ENCODE data around the gene NAA16.

- TF ChIP-seq CTCF (IDR thresholded peaks at IDR 0.05) (no peak), EZH2 (IDR thresholded peaks at IDR 0.05; ENCODE audit: borderline replicate concordance, insufficient read depth, low read depth, low read length, poor library complexity, severe bottlenecking) (no peak)
Observed at GRCh38 chr13:41267106-41267505, 44.0 kb upstream of the NAA16 start.
